ENCODE data around the gene SLC13A2. TPM values are rescaled to one million over a fixed set of nuclear protein-coding genes. Genes with fewer than 3 reads are reported as not detected.
A peak's percentile ranks its signal among the peaks of the same experiment; 100 is the strongest.

The SLC13A2 gene
- total RNA-seq, 1 donor from 2014 or later: not detected

DNA sequence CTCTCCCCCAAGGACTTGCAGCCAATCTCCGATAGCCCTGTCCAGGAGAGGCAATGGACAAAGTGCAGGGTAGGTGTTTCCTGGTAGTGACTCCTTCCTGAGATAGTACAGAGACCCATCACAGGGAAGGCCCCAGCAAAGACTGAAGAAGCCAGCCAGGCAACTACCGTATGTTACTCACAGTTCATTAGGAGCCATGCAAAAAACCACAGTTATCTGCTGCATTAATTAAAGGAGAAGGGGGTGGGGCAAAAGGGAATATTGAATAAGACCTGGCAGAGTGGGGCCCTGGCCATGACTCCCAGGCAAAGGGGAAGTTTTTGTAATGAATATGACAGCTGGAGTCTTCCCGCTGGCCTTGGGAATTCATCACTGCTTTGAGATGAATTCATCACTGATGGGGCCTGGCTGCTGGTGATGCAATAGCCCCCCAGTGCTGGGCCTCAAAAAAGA, 2.5 kb upstream of the SLC13A2 start:
- TF ChIP-seq EZH2 (IDR thresholded peaks at IDR 0.05): no peak
- no peak for TF ChIP-seq EZH2phosphoT487 (IDR thresholded peaks at IDR 0.05)
- TF ChIP-seq, protein P1, sequence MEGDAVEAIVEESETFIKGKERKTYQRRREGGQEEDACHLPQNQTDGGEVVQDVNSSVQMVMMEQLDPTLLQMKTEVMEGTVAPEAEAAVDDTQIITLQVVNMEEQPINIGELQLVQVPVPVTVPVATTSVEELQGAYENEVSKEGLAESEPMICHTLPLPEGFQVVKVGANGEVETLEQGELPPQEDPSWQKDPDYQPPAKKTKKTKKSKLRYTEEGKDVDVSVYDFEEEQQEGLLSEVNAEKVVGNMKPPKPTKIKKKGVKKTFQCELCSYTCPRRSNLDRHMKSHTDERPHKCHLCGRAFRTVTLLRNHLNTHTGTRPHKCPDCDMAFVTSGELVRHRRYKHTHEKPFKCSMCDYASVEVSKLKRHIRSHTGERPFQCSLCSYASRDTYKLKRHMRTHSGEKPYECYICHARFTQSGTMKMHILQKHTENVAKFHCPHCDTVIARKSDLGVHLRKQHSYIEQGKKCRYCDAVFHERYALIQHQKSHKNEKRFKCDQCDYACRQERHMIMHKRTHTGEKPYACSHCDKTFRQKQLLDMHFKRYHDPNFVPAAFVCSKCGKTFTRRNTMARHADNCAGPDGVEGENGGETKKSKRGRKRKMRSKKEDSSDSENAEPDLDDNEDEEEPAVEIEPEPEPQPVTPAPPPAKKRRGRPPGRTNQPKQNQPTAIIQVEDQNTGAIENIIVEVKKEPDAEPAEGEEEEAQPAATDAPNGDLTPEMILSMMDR (IDR thresholded peaks at IDR 0.05): no peak
- peaks cover 12% of the 10 kb centered on the region for H3K27me3 ChIP-seq
- no peak overlapping the region for H3K4me2 ChIP-seq
- H3K4me1 ChIP-seq: no peaks in the 10 kb centered on the region
- H3K4me3 ChIP-seq: no peak overlapping the region
- Mint-ChIP-seq H3K9me3 (no peaks in the 10 kb centered on the region), H3K27me3 (ENCODE audit: insufficient read depth, low read depth) (peaks cover 8% of the 10 kb centered on the region), H3K36me3 (no peaks in the 10 kb centered on the region), H3K4me3 (no peak overlapping the region), H3K27ac (no peak overlapping the region), H3K4me1 (peaks cover 11% of the 10 kb centered on the region)
- no peak overlapping the region for H2AFZ ChIP-seq (replicated peaks)
- H3K27ac ChIP-seq: no peak overlapping the region
- DNase-seq (ENCODE audit: low spot score): no peak
- no peaks in the 10 kb centered on the region for H4K20me1 ChIP-seq (ENCODE audit: low read depth)
- no peaks in the 10 kb centered on the region for H3K79me2 ChIP-seq (ENCODE audit: low read depth)
- no peaks in the 10 kb centered on the region for H3K9me3 ChIP-seq (ENCODE audit: low read depth)
- H3K36me3 ChIP-seq: no peaks in the 10 kb centered on the region
- no peaks in the 10 kb centered on the region for H3F3A ChIP-seq (ENCODE audit: low read depth)
- no peak overlapping the region for H3K9ac ChIP-seq

DNA sequence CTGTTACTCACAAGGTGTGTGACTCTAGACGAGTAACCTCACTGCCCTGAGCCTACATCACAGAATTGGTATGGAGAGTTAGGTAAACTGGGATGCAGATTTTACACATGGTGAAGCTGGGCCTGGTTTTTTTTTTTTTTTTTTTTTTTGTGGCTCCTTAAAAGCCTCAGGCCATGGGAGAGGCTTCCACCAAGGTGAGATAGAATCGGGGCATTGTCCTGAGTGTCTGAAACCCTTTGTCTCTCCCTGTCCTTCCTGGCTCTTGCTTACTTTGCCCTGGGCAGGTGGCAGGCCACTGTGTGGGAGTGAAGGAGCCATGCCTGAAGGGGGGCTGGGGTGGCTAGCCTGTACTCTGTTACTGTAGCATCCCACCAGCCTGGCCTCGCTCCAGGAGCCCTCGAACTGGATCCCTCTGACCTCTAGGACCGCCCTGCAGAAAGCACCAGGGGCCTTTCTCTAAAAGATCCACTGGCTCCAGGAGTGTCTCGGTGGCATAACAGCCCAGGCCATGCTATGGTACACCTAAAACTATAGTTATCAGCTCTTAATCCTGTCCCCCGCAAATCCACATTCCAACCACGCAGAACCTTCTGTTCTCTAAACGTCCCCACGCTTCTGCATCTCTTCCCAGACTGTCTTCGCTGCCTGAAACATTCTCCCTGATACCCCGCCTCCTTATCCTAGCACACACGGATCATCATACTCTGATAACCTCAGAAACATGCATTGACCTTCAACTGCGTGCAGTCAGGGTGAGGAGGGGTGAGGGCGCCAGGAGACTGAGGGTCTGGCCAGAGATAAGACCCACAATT, 1.7 kb upstream of the SLC13A2 start:
- peaks cover 5% of the 10 kb centered on the region for H3K4me1 Mint-ChIP-seq
- H3K27me3 ChIP-seq: peaks cover 12% of the 10 kb centered on the region
- H3K36me3 Mint-ChIP-seq: no peaks in the 10 kb centered on the region
- no peak overlapping the region for H3K27ac ChIP-seq
- no peak for DNase-seq (ENCODE audit: low spot score)
- no peak overlapping the region for H3K4me2 ChIP-seq
- H3K9me3 ChIP-seq (ENCODE audit: low read depth): no peaks in the 10 kb centered on the region
- H3K9ac ChIP-seq: no peak overlapping the region
- no peak overlapping the region for H3K4me3 Mint-ChIP-seq
- H3K4me3 ChIP-seq: no peak overlapping the region
- H3K9me3 Mint-ChIP-seq: no peaks in the 10 kb centered on the region
- no peak overlapping the region for H2AFZ ChIP-seq (replicated peaks)
- no peaks in the 10 kb centered on the region for H3F3A ChIP-seq (ENCODE audit: low read depth)
- H3K4me1 ChIP-seq: no peaks in the 10 kb centered on the region
- no peak overlapping the region for H3K27ac Mint-ChIP-seq
- no peaks in the 10 kb centered on the region for H4K20me1 ChIP-seq (ENCODE audit: low read depth)
- no peaks in the 10 kb centered on the region for H3K36me3 ChIP-seq
- TF ChIP-seq, protein P1 (IDR thresholded peaks at IDR 0.05): no peak
- TF ChIP-seq EZH2phosphoT487 (IDR thresholded peaks at IDR 0.05) (no peak), EZH2 (IDR thresholded peaks at IDR 0.05) (no peak)
- peaks cover 4% of the 10 kb centered on the region for H3K27me3 Mint-ChIP-seq (ENCODE audit: insufficient read depth, low read depth)
- H3K79me2 ChIP-seq (ENCODE audit: low read depth): no peaks in the 10 kb centered on the region

DNA sequence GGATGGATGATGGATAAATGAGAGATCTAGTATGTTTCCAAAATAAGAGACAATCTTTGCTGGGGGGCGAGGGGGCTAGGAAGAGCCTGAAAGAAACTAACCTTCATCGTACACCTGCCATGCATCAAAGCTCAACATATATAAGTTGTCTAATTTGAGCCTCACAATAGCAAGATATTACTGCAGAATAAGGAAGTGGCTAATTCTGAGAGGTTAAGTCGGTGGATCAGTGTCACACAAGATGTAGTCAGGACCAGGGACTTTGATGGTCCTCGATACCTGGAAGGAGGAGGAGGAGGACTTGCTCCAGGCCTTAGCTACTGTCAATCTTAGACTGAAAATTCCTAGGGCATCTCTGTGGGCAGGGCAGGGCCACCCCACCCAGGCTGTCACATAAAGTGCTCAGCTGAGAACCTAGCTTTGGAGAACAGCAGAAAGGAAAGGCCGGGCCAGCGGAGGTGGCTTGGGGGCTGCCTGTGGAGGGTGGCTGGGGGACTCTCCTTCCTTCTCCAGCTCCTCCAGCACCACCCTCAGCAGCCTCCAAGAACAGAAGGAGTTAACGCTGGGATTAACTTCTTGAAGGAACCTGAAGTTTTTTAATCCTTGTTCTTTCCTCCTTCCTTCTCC, 460 bp upstream of the SLC13A2 start:
- Histone ChIP-seq H3K27me3 (peaks cover 12% of the 10 kb centered on the region), H3K36me3 (no peaks in the 10 kb centered on the region), H3K4me3 (no peak overlapping the region), H3K9ac (no peak overlapping the region), H3K79me2 (ENCODE audit: low read depth) (no peaks in the 10 kb centered on the region), H3K4me2 (peak overlapping the region; percentile 13), H3K9me3 (ENCODE audit: low read depth) (no peaks in the 10 kb centered on the region), H2AFZ (replicated peaks) (no peak overlapping the region), H3K27ac (no peak overlapping the region), H3K4me1 (no peaks in the 10 kb centered on the region), H4K20me1 (ENCODE audit: low read depth) (no peaks in the 10 kb centered on the region), H3F3A (ENCODE audit: low read depth) (no peaks in the 10 kb centered on the region)
- no peaks in the 10 kb centered on the region for H3K9me3 Mint-ChIP-seq
- no peak overlapping the region for H3K27ac Mint-ChIP-seq
- TF ChIP-seq, protein P1 (IDR thresholded peaks at IDR 0.05): no peak
- TF ChIP-seq EZH2 (IDR thresholded peaks at IDR 0.05) (no peak), EZH2phosphoT487 (IDR thresholded peaks at IDR 0.05) (no peak)
- no peak overlapping the region for H3K4me3 Mint-ChIP-seq
- DNase-seq (ENCODE audit: low spot score): no peak
- peaks cover 5% of the 10 kb centered on the region for H3K27me3 Mint-ChIP-seq (ENCODE audit: insufficient read depth, low read depth)
- H3K36me3 Mint-ChIP-seq: no peaks in the 10 kb centered on the region
- peaks cover 5% of the 10 kb centered on the region for H3K4me1 Mint-ChIP-seq

Measured in neural progenitor cell (in vitro differentiated cells).